ENCODE data around the gene ZSCAN12. TPM values are rescaled to one million over a fixed set of nuclear protein-coding genes. Genes with fewer than 3 reads are reported as not detected.
A peak's percentile ranks its signal among the peaks of the same experiment; 100 is the strongest.

Gene ZSCAN12
- total RNA-seq, 1 donor from 2014 or later = 1.2 TPM

GRCh38 chr6:28354688-28355554, 44.6 kb downstream of the ZSCAN12 start:
- peak; percentile 22 for ATAC-seq
- DNase-seq (ENCODE audit: low spot score) = no peak

GRCh38 chr6:28353981-28354676, 45.4 kb downstream of the ZSCAN12 start:
- ATAC-seq = no peak
- DNase-seq (ENCODE audit: low spot score) = no peak

GRCh38 chr6:28353356-28353755, 46.2 kb downstream of the ZSCAN12 start:
- ATAC-seq (no peak), DNase-seq (ENCODE audit: low spot score) (no peak)

- no peak for DNase-seq (ENCODE audit: low spot score)
- no peak for ATAC-seq
These were observed 48.0 kb downstream of the ZSCAN12 start for GRCh38 chr6:28351493-28351925.

GRCh38 chr6:28351087-28351486, 48.5 kb downstream of the ZSCAN12 start:
- no peak for DNase-seq (ENCODE audit: low spot score)
- no peak for ATAC-seq

GRCh38 chr6:28349892-28350737, 49.4 kb downstream of the ZSCAN12 start, which contains the start of gene ZKSCAN3:
TSS of gene ZKSCAN3 (plus strand) at chr6:28349947. CDS start at chr6:28359587, 9,640 bp downstream.
- ATAC-seq = peak; percentile 99
- DNase-seq (ENCODE audit: low spot score) = peak; percentile 85

- DNase-seq (ENCODE audit: low spot score) (no peak), ATAC-seq (peak; percentile 29)
These were observed 50.1 kb downstream of the ZSCAN12 start for GRCh38 chr6:28349344-28349891.

GRCh38 chr6:28347119-28347518, 52.4 kb downstream of the ZSCAN12 start:
- ATAC-seq = no peak
- no peak for DNase-seq (ENCODE audit: low spot score)

- DNase-seq (ENCODE audit: low spot score) (no peak), ATAC-seq (no peak)
These were observed 54.3 kb downstream of the ZSCAN12 start for GRCh38 chr6:28345201-28345600.

GRCh38 chr6:28343898-28344677, 55.5 kb downstream of the ZSCAN12 start:
- ATAC-seq = no peak
- no peak for DNase-seq (ENCODE audit: low spot score)

- ATAC-seq (no peak), DNase-seq (ENCODE audit: low spot score) (no peak)
These were observed 59.0 kb downstream of the ZSCAN12 start for GRCh38 chr6:28340310-28341095.

- ATAC-seq (no peak), DNase-seq (ENCODE audit: low spot score) (no peak)
These were observed 62.4 kb downstream of the ZSCAN12 start for GRCh38 chr6:28337121-28337520.

GRCh38 chr6:28336284-28337120, 63.0 kb downstream of the ZSCAN12 start:
- DNase-seq (ENCODE audit: low spot score) (no peak), ATAC-seq (peak; percentile 15)

GRCh38 chr6:28335564-28336283, 63.8 kb downstream of the ZSCAN12 start, which contains the start of gene ZSCAN31:
TSS of gene ZSCAN31 (minus strand) at chr6:28336148. CDS start at chr6:28329683, 6,465 bp downstream.
- DNase-seq (ENCODE audit: low spot score) (peak; percentile 93), ATAC-seq (peak; percentile 93)

- DNase-seq (ENCODE audit: low spot score) (no peak), ATAC-seq (no peak)
These were observed 64.4 kb downstream of the ZSCAN12 start for GRCh38 chr6:28335040-28335563.

- ATAC-seq (no peak), DNase-seq (ENCODE audit: low spot score) (no peak)
These were observed 65.1 kb downstream of the ZSCAN12 start for GRCh38 chr6:28334286-28335039.

Measured in left lobe of liver (tissue), 2 donors.